Left ventricle myocardium inferior (tissue), 1 donor: ENCODE data around the gene SRBD1. TPM values are rescaled to one million over a fixed set of nuclear protein-coding genes. Genes with fewer than 3 reads are reported as not detected.

ENCODE experiments used
- DNase-seq: peaks from one replicate; pipeline ENCODE4 v3.0.0-alpha.2; 2020
- H3K27ac ChIP-seq: fragments of 200-600 bp; replicated peaks from 2 replicates; pipeline ENCODE4 v1.8.0; 2021
- H3K27me3 ChIP-seq: fragments of 200-600 bp; 2 replicates; pipeline ENCODE4 v1.8.0; 2021; ENCODE audit warnings: low read depth
- H3K36me3 ChIP-seq: fragments of 200-600 bp; 2 replicates; pipeline ENCODE4 v1.8.0; 2021
- H3K4me1 ChIP-seq: fragments of 200-600 bp; 2 replicates; pipeline ENCODE4 v1.8.0; 2021
- H3K4me3 ChIP-seq: fragments of 200-600 bp; 2 replicates; pipeline ENCODE4 v1.8.0; 2021; ENCODE audit warnings: mild to moderate bottlenecking, moderate library complexity
- H3K9me3 ChIP-seq: fragments of 200-600 bp; replicated peaks from 2 replicates; pipeline ENCODE4 v1.8.0; 2021
- intact Hi-C: fragments of 100-400 bp; cut with micrococcal nuclease; formaldehyde crosslinking; loops from one replicate; pipeline ENCODE4 v1.11.0; 2022
- total RNA-seq: library from RNA; stranded (reverse); fragmentation: NEBNext Ultra II Directional; extraction: Animal tissue kit (Norgen Biotek cat#: 25700); gene quantifications from one replicate; pipeline ENCODE4 v1.2.1, GENCODE V29; 2021
- TF ChIP-seq, protein P1 (sequence below): fragments of 200-600 bp; IDR thresholded peaks from 2 replicates; pipeline ENCODE4 v1.8.0; 2021; ENCODE audit warnings: antibody characterized with exemption, mild to moderate bottlenecking, borderline replicate concordance
- donor health status: DM: no; HTN: yes; CAD: no; lungs with severe emphysema.

Gene SRBD1
- total RNA-seq, 1 donor from 2014 or later, result 11.8 TPM

DNA sequence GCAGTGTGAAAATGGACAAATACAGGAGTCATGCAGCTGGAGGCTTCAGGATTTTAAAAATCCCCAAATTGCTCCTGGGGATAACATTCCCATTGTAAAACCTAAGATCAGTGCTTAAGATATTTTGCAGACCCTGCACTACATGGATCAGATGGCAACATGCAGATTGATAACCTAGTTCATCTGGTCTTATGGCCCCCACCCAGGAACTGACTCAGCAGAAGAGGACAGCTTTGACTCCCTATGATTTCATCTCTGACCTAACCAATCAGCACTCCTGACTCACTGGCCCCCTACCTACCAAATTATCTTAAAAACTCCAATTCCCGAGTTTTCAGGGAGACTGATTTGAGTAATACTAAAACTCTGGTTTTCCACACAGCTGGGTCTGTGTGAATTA lies 20.0 kb downstream of the SRBD1 start:
- no peak for DNase-seq
- peaks cover 11% of the 10 kb centered on the region for H3K4me1 ChIP-seq
- no peak overlapping the region for H3K4me3 ChIP-seq
- TF ChIP-seq, protein P1, sequence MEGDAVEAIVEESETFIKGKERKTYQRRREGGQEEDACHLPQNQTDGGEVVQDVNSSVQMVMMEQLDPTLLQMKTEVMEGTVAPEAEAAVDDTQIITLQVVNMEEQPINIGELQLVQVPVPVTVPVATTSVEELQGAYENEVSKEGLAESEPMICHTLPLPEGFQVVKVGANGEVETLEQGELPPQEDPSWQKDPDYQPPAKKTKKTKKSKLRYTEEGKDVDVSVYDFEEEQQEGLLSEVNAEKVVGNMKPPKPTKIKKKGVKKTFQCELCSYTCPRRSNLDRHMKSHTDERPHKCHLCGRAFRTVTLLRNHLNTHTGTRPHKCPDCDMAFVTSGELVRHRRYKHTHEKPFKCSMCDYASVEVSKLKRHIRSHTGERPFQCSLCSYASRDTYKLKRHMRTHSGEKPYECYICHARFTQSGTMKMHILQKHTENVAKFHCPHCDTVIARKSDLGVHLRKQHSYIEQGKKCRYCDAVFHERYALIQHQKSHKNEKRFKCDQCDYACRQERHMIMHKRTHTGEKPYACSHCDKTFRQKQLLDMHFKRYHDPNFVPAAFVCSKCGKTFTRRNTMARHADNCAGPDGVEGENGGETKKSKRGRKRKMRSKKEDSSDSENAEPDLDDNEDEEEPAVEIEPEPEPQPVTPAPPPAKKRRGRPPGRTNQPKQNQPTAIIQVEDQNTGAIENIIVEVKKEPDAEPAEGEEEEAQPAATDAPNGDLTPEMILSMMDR, result no peak
- peaks cover 8% of the 10 kb centered on the region for H3K36me3 ChIP-seq
- H3K9me3 ChIP-seq, result no peaks in the 10 kb centered on the region
- H3K27ac ChIP-seq, result no peak overlapping the region
- H3K27me3 ChIP-seq, result no peaks in the 10 kb centered on the region
- intact Hi-C loops, result no loop called here

- H3K9me3 ChIP-seq, result no peaks in the 10 kb centered on the region
- H3K27me3 ChIP-seq, result no peaks in the 10 kb centered on the region
- H3K4me3 ChIP-seq, result no peak overlapping the region
- intact Hi-C loops, result no loop called here
- no peak overlapping the region for H3K27ac ChIP-seq
- DNase-seq, result no peak
- TF ChIP-seq, protein P1, result no peak
- H3K4me1 ChIP-seq, result peaks cover 12% of the 10 kb centered on the region
- peaks cover 8% of the 10 kb centered on the region for H3K36me3 ChIP-seq
Observed at GRCh38 chr2:45588158-45588829, 22.8 kb downstream of the SRBD1 start.

DNA sequence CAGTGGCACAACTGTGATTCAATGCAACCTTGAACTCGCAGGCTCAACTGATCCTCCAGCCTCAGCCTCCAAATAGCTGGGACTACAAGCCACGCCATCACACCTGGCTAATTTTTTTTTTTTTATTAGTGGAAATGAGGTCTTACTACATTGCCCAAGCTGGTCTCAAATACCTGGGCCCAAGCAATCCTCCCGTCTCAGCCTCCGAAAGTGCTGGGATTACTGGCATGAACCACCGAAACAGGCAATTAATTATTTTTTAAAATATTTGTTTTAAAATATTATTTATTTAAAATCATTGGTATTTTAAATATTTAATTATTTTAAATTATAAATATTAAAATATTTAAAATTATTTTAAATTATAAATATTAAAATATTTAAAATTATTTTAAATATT lies 24.5 kb downstream of the SRBD1 start:
- no peak for DNase-seq
- Histone ChIP-seq H3K27ac (no peak overlapping the region), H3K27me3 (no peaks in the 10 kb centered on the region), H3K4me1 (peaks cover 12% of the 10 kb centered on the region), H3K4me3 (no peak overlapping the region), H3K9me3 (no peaks in the 10 kb centered on the region), H3K36me3 (no peaks in the 10 kb centered on the region)
- intact Hi-C loops, result no loop called here
- TF ChIP-seq, protein P1, result no peak

DNA sequence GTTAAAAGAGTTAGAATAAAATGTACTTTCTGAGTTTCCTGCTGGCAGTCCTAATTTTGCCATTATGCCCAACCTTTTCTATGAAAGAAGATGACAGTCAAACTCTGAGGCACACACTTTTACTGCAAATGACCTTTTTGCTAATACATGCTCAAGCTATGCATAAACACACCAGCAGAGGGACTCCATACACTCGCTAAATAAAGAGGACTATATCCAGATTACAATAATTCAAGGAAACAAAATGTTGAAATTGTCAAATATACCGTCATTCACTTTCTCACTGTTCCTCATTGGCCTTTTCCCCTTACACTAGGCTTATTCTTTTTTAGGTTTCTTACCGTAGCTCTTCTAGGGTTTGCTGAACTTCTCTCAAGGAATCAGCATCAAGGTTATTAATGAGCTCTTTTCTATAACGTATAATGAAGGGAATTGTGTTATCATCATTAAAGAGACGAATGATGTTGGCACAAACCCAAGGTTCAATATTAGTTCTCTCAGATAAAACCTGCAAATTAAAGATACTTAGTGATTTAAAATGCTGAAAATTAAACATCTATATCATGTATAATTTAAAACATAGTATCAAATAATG lies 25.7 kb downstream of the SRBD1 start:
- H3K9me3 ChIP-seq, result no peaks in the 10 kb centered on the region
- H3K4me3 ChIP-seq, result no peak overlapping the region
- intact Hi-C loops, result no loop called here
- H3K4me1 ChIP-seq, result peaks cover 12% of the 10 kb centered on the region
- no peak for DNase-seq
- TF ChIP-seq, protein P1, result peak; percentile 84
- peaks cover 7% of the 10 kb centered on the region for H3K36me3 ChIP-seq
- no peak overlapping the region for H3K27ac ChIP-seq
- H3K27me3 ChIP-seq, result no peaks in the 10 kb centered on the region

GRCh38 chr2:45583977-45584376 lies 27.1 kb downstream of the SRBD1 start:
- Histone ChIP-seq H3K9me3 (no peaks in the 10 kb centered on the region), H3K4me1 (peaks cover 12% of the 10 kb centered on the region), H3K27me3 (no peaks in the 10 kb centered on the region), H3K4me3 (no peak overlapping the region), H3K36me3 (peaks cover 7% of the 10 kb centered on the region), H3K27ac (no peak overlapping the region)
- DNase-seq, result no peak
- TF ChIP-seq, protein P1, result no peak
- intact Hi-C loops, result no loop called here
